ENCODE results near the gene RASA1.

Gene RASA1

GRCh38 chr5:87329114-87329513 lies 61.4 kb downstream of the RASA1 start:
- no peak overlapping the region for H3K4me3 ChIP-seq (ENCODE audit: low read depth, low read length)
- no peak for TF ChIP-seq CTCF (IDR thresholded peaks at IDR 0.05; ENCODE audit: low read depth, low read length)

- TF ChIP-seq CTCF (IDR thresholded peaks at IDR 0.05; ENCODE audit: low read depth, low read length) = no peak
- H3K4me3 ChIP-seq (ENCODE audit: low read depth, low read length) = no peak overlapping the region
Measured at GRCh38 chr5:87339986-87340385, 72.3 kb downstream of the RASA1 start.

- TF ChIP-seq CTCF (IDR thresholded peaks at IDR 0.05; ENCODE audit: low read depth, low read length) = no peak
- no peak overlapping the region for H3K4me3 ChIP-seq (ENCODE audit: low read depth, low read length)
Measured at GRCh38 chr5:87340716-87341115, 73.0 kb downstream of the RASA1 start.

GRCh38 chr5:87347272-87347671 lies 79.6 kb downstream of the RASA1 start:
- no peak for TF ChIP-seq CTCF (IDR thresholded peaks at IDR 0.05; ENCODE audit: low read depth, low read length)
- H3K4me3 ChIP-seq (ENCODE audit: low read depth, low read length) = no peak overlapping the region

GRCh38 chr5:87347841-87348240 lies 80.2 kb downstream of the RASA1 start:
- TF ChIP-seq CTCF (IDR thresholded peaks at IDR 0.05; ENCODE audit: low read depth, low read length) = no peak
- no peak overlapping the region for H3K4me3 ChIP-seq (ENCODE audit: low read depth, low read length)

GRCh38 chr5:87354496-87354895 lies 86.8 kb downstream of the RASA1 start:
- TF ChIP-seq CTCF (IDR thresholded peaks at IDR 0.05; ENCODE audit: low read depth, low read length) = no peak
- no peak overlapping the region for H3K4me3 ChIP-seq (ENCODE audit: low read depth, low read length)

- H3K4me3 ChIP-seq (ENCODE audit: low read depth, low read length) = no peak overlapping the region
- no peak for TF ChIP-seq CTCF (IDR thresholded peaks at IDR 0.05; ENCODE audit: low read depth, low read length)
Measured at GRCh38 chr5:87359106-87359505, 91.4 kb downstream of the RASA1 start.

All from WI38 (cell line).